ENCODE results near the gene INSL6.

DNA sequence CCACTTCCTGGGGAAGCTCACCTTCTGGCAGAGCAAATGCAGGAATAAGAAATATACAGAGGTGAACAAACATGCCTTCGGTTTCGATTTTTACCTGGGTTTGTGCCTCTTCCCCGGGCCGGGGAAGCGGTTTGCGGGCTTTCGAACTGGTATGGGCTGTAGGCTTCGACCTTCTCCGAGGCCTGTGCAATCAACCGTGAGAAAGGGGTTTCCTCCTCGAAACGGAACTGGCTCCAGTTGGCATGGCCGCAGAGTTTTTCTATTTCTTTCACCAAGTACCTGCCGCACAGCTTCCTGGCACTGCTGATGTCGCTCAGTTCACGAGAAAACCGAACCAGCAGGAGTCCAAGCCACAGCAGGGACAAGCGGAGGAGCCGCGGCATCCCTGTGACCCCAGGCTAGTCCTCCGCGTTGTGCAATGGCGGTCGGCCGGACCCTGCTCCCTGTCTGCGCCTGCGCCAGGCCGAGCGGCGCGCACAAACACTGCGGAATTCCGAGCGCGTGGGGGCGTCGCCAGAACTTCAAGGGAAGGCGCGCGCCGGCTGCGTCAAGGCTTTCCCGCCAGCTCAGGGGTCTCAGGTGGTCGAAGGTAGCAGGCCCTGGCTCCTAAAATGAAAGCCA is at the start of gene INSL6:
- TF ChIP-seq, protein P1, sequence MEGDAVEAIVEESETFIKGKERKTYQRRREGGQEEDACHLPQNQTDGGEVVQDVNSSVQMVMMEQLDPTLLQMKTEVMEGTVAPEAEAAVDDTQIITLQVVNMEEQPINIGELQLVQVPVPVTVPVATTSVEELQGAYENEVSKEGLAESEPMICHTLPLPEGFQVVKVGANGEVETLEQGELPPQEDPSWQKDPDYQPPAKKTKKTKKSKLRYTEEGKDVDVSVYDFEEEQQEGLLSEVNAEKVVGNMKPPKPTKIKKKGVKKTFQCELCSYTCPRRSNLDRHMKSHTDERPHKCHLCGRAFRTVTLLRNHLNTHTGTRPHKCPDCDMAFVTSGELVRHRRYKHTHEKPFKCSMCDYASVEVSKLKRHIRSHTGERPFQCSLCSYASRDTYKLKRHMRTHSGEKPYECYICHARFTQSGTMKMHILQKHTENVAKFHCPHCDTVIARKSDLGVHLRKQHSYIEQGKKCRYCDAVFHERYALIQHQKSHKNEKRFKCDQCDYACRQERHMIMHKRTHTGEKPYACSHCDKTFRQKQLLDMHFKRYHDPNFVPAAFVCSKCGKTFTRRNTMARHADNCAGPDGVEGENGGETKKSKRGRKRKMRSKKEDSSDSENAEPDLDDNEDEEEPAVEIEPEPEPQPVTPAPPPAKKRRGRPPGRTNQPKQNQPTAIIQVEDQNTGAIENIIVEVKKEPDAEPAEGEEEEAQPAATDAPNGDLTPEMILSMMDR (IDR thresholded peaks at IDR 0.05; ENCODE audit: insufficient read depth, low read length, poor library complexity, severe bottlenecking): no peak
- no peak for TF ChIP-seq EZH2phosphoT487 (conservative IDR thresholded peaks at IDR 0.05; ENCODE audit: low read length)
